ENCODE data around the gene MOSPD2.

GRCh38 chrX:14896273-14896672 is 23.1 kb downstream of the MOSPD2 start:
- TF ChIP-seq CTCF (IDR thresholded peaks at IDR 0.05; ENCODE audit: insufficient read depth, low read depth, low read length): no peak
- no peak for TF ChIP-seq EZH2 (IDR thresholded peaks at IDR 0.05; ENCODE audit: insufficient read depth, low read length)

All from astrocyte (in vitro differentiated cells and primary cell).